NCI-H128 (cell line): Measurements from ENCODE around the gene RAB11FIP3.

Experiments
- DNase-seq: peaks from one replicate; lab custom pipeline; 2025; ENCODE audit not compliant: unreplicated experiment; lab: John Stamatoyannopoulos, UW

RAB11FIP3 gene

DNA sequence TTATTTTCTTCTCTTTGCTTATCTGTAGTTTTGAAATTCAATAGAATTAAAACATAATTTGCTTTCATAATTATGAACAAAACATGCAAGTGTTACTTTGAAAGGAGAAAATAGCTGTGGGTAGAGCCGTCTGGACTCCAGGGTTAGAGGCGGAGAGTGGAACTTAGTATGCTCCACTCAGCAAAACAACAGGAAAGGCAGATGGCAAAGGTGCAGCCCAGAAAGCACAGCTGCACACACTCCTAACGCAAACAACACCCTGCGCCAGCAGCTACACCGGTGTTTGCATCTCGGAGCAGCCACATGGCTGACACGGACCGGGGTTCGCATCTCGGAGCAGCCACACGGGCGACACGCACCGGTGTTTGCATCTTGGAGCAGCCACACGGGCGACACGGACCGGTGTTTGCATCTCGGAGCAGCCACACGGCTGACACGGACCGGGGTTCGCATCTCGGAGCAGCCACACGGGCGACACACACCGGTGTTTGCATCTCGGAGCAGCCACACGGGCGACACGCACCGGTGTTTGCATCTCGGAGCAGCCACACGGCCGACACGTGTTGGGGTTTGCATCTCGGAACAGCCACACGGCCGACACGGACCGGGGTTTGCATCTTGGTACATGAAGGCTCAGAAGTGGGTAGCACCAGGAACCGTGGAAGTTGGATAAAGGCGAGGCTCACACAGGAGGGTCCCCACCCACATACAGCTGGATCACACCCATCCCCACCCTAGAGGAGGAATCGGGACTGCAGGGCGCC is 89.9 kb downstream of the RAB11FIP3 start:
- DNase-seq, result no peak

DNA sequence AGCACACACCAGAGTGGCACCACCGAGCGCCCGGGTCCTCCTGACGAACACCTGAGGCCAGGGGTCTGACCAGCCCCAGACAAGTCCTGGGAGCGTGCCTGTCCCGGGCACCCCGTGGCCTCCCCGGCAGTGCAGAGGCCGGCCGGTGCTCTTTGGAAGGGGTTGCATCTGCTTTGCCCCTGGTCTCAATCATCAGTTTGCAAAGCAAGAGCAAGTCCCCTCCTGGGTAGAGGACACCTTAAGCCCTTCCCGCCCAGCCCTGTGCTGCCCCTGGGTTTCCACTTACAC is 90.4 kb downstream of the RAB11FIP3 start:
- no peak for DNase-seq

- no peak for DNase-seq
Observed at GRCh38 chr16:516301-516700, 90.9 kb downstream of the RAB11FIP3 start.

DNA sequence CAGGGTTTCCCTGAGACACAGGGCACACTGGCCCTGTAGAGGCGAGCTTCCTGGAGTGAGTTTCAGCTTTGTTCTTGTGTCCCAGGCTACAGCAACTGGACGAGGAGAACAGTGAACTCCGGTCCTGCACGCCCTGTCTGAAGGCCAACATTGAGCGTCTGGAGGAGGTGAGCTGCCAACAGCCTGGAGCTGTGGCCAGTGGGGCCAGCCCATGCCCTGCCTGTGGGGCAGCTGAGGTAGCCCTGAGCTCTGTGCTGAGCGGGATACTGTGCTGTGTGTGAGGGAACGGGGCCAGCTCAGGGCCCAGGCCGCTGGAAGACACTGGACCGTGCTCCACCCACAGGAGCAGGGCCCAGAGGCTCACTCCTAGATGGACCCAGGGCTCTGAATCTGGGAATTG is 93.4 kb downstream of the RAB11FIP3 start:
- DNase-seq, result no peak

DNA sequence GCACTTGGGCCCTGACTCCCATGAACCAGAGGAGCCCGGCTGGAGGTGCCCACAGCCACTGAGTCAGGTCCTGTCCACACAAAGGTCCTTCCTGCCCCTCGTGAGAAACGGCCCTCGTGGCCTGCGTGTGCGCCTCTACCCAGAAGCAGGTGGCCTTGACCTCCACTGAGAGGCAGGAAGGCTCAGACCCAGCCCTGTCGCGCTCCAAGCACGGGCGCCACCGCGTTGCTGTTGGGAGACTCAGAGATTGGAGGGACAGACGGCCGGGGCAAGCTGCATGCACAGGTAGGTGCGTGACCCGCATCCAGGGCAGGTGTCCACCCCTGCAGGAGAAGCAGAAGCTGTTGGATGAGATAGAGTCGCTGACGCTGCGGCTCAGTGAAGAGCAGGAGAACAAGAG is 94.0 kb downstream of the RAB11FIP3 start:
- DNase-seq, result no peak

- DNase-seq, result no peak
Observed at GRCh38 chr16:519841-520687, 94.6 kb downstream of the RAB11FIP3 start.

DNA sequence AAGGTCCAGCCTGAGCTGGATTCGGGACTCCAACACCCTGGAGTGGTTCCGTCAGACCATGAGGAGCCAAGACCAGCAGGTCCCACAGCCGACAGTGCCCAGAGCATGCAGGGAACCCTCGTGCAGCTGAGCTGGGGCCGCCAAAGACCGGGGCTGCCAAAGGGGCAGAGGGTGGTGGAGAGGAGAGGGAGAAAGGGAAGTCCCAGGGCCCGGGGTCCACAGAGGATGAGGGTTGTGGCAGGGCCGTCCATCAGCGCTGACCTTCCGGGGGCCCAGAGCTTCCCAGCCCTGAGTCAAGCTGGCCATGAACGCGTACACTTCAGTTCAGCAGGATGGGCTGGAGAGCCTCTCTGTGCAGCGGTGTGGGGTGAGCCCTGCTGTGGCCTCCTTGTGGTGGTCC is 95.4 kb downstream of the RAB11FIP3 start:
- DNase-seq, result no peak

- DNase-seq, result no peak
Observed at GRCh38 chr16:521381-522210, 96.1 kb downstream of the RAB11FIP3 start.

GRCh38 chr16:522320-523096 is 97.1 kb downstream of the RAB11FIP3 start:
- DNase-seq, result no peak

DNA sequence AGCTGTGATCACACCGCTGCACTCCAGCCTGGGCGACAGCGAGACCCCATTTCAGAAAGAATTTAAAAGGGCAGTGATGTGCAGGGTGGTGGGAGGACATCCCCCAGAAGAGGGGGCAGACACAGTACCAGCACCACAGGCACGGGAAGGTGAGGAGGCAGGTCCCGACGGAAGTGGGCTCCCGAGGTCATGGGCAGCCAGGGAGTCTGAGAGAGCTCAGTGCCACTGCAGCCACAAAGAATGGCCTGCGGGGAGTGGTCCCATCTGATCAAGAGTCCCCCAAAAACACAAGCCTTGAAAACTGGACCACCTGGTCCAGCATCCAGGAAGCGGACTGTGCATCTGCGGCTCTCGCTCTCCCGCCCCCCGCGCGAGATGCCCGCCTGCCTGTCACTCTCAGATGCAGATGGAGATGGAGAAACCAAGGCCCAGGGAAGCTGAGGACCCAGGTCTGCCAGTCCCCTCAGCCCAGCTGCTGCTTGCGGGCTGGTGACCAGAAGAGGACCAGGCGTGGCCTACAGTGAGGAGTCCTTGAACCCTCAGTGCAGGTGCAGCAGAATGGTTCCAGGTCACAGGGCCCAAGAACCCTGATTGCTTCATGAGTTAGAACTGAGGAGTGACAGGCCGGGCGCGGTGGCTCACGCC is 97.8 kb downstream of the RAB11FIP3 start:
- no peak for DNase-seq

- DNase-seq, result no peak
Observed at GRCh38 chr16:524274-525040, 99.0 kb downstream of the RAB11FIP3 start.

DNA sequence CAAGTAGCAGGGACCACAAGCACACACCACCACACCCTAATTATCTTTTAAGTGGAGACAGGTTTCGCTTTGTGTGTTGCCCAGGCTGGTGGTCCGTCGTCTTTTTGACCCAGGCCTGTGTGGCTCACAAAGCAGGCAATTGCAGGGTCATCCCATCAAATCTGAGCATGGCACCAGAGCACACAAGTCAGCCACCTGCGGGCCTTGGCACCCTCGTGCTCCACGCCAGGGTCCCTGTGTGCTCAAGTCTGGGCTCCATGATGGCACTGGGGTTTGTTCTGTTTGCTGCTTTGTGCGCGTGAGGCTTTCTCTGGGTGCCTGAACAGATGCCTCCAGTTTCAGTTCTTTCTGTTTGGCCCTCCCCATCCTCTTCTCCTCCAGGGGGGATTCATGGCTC is 99.7 kb downstream of the RAB11FIP3 start:
- DNase-seq, result no peak

GRCh38 chr16:525520-526180 is 100.2 kb downstream of the RAB11FIP3 start:
- no peak for DNase-seq

DNA sequence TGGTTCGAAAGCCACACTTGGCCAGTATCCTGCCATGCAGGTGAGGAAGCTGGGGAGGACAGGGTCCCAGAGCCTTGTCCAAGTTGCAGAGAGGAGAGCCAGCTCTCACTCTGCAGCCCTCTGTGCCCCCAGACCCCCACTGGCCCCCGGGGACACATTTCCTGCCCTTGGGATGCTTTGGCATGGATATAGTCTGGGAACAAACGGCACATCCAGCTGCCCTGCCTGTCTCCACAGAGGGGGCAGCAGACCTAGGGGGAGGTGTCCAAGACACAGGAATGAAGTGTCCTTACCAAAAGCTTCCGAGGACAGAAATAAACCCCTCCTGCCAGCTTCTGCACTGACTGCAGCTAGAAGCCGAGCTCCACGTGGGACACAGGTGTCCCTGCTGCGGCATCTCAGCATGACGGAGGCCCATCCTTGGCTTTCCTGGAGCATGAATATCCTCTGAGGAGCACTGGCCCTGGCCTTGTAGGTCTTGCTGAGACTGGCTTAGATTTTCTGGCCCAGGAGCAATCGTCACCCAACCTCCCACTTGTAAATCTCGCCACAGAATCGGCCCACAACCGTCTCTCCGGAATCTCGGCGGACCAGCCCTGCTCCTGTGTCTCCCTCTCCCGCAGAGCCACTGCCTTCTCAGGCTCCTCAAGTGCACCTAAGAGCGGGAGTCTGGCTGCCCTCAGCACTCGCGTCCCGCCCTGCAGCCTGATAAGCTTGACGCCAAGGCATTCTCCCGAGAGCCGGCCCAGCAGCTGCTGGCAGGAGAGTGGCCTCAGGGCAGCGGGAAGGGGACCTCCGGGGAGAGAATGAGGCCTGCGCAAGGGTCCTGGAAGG is 100.9 kb downstream of the RAB11FIP3 start:
- DNase-seq, result no peak

GRCh38 chr16:527015-527903 is 101.8 kb downstream of the RAB11FIP3 start, which contains the start of gene CAPN15:
Gene CAPN15 (plus strand): TSS chr16:527712. CDS start chr16:546839, 19,127 bp downstream.
- DNase-seq, result peak; percentile 83

GRCh38 chr16:528111-529011 is 102.9 kb downstream of the RAB11FIP3 start:
- no peak for DNase-seq
